GM12878 (cell line): Measurements from ENCODE around the gene MXD4. TPM values are rescaled to one million over a fixed set of nuclear protein-coding genes. Genes with fewer than 3 reads are reported as not detected.

Experiments
- BCLAF1 ChIP-seq: fragments of 450-650 bp; IDR thresholded peaks from 2 replicates; pipeline ENCODE4 v1.6.1; 2017; ENCODE audit warnings: antibody characterized with exemption, mild to moderate bottlenecking, moderate library complexity
- EGR1 ChIP-seq, 2 experiments: IDR thresholded peaks; 1 replicate in 1 of 2; 2 replicates in 1 of 2; pipeline ENCODE4 v1.6.1; 2011 to 2012; ENCODE audit warnings: low read depth in 2 of 2, low read length in 2 of 2, borderline replicate concordance in 1 of 2, mild to moderate bottlenecking in 1 of 2, moderate library complexity in 1 of 2
- HCFC1 ChIP-seq: fragments of 150-350 bp; IDR thresholded peaks from 2 replicates; pipeline ENCODE4 v1.6.1; 2014; ENCODE audit warnings: low read length
- HSF1 ChIP-seq: fragments of 150-350 bp; IDR thresholded peaks from 2 replicates; pipeline ENCODE4 v1.6.1; 2014; ENCODE audit warnings: mild to moderate bottlenecking, low read depth, low read length
- IRF3 ChIP-seq: fragments of 450-650 bp; IDR thresholded peaks from 2 replicates; pipeline ENCODE4 v1.6.1; 2014; ENCODE audit warnings: mild to moderate bottlenecking
- JUND ChIP-seq: IDR thresholded peaks from 2 replicates; pipeline ENCODE4 v1.6.1; 2012; ENCODE audit warnings: low read depth, mild to moderate bottlenecking, low read length, improper control_type of control experiment, moderate library complexity
- KAT2A ChIP-seq: conservative IDR thresholded peaks from 2 replicates; pipeline ENCODE4 v1.6.1; 2011; ENCODE audit warnings: low read depth, low read length; ENCODE audit not compliant: control insufficient read depth
- KDM1A ChIP-seq: fragments of 200-600 bp; sonication (generic); IDR thresholded peaks from 2 replicates; pipeline ENCODE4 v1.6.1; 2016; ENCODE audit warnings: borderline replicate concordance
- LARP7 ChIP-seq: fragments of 450-650 bp; IDR thresholded peaks from 2 replicates; pipeline ENCODE4 v1.6.1; 2017; ENCODE audit warnings: mild to moderate bottlenecking
- MYB ChIP-seq: fragments of 150-350 bp; IDR thresholded peaks from 2 replicates; pipeline ENCODE4 v1.6.1; 2014; ENCODE audit warnings: mild to moderate bottlenecking, low read depth, low read length, borderline replicate concordance
- NR2C2 ChIP-seq: IDR thresholded peaks from 2 replicates; pipeline ENCODE4 v1.6.1; 2011; ENCODE audit warnings: borderline replicate concordance, low read depth; ENCODE audit not compliant: control insufficient read depth, insufficient read length
- POLR2AphosphoS2 ChIP-seq: IDR thresholded peaks from 2 replicates; pipeline ENCODE4 v1.6.1; 2011; ENCODE audit warnings: low read depth, mild to moderate bottlenecking, low read length, improper control_type of control experiment, moderate library complexity
- RB1 ChIP-seq: fragments of 450-650 bp; formaldehyde crosslinking; IDR thresholded peaks from 2 replicates; pipeline ENCODE4 v1.6.1; 2017; ENCODE audit warnings: mild to moderate bottlenecking, borderline replicate concordance
- RBBP5 ChIP-seq: fragments of 200-600 bp; sonication (generic); conservative IDR thresholded peaks from 2 replicates; pipeline ENCODE4 v1.6.1; 2016
- RFX5 ChIP-seq: IDR thresholded peaks from 2 replicates; pipeline ENCODE4 v1.6.1; 2011; ENCODE audit warnings: low read depth, low read length, improper control_type of control experiment
- SKIL ChIP-seq: fragments of 450-650 bp; IDR thresholded peaks from 2 replicates; pipeline ENCODE4 v1.6.1; 2017; ENCODE audit warnings: mild to moderate bottlenecking, low read depth, inconsistent platforms; ENCODE audit not compliant: poor library complexity, severe bottlenecking
- SMC3 ChIP-seq: IDR thresholded peaks from 2 replicates; pipeline ENCODE4 v1.6.1; 2011; ENCODE audit warnings: low read length, improper control_type of control experiment, borderline replicate concordance
- SP1 ChIP-seq: IDR thresholded peaks from one replicate; pipeline ENCODE4 v1.6.1; 2011; ENCODE audit warnings: low read depth, low read length
- USF1 ChIP-seq: IDR thresholded peaks from 2 replicates; pipeline ENCODE4 v1.6.1; 2011; ENCODE audit warnings: borderline replicate concordance, low read depth, mild to moderate bottlenecking, moderate library complexity, mixed read lengths, low read length; ENCODE audit not compliant: insufficient read depth; ENCODE audit errors: extremely low read length
- ZZZ3 ChIP-seq: IDR thresholded peaks from 2 replicates; pipeline ENCODE4 v1.6.1; 2011; ENCODE audit warnings: low read depth; ENCODE audit not compliant: control insufficient read depth, insufficient read length
- polyA plus RNA-seq, 11 experiments: library from polyadenylated mRNA; depleted of rRNA in 4 of 11; unstranded in 6 of 11; stranded (reverse) in 5 of 11; fragments of >200 nt; fragmentation: Nextera tagmentation in 4 of 11; fragmentation: Illumina TruSeq in 1 of 11; extraction: Ambion mirVana in 4 of 11; extraction: Trizol in 1 of 11; gene quantifications; 1 replicate in 1 of 11; 2 replicates in 10 of 11; pipeline versions ENCODE4 v1.2.1 to v1.2.3, GENCODE V29; 2011 to 2016; ENCODE audit warnings: inconsistent platforms in 2 of 11, missing spikeins in 2 of 11, low read depth in 1 of 11
- total RNA-seq, 4 experiments: library from RNA; depleted of rRNA in 3 of 4; stranded (reverse); fragments of >200 nt in 3 of 4; fragmentation: Illumina TruSeq in 1 of 4; extraction: Trizol in 1 of 4; gene quantifications; 2 replicates each; pipeline versions ENCODE4 v1.2.1 to v1.2.3, GENCODE V29; 2013 to 2021

MXD4 gene
- total and polyA plus RNA-seq, 10 of the 15 experiments (the other 5 are each of a cell fraction or from before 2014, with no cell fraction given): 0.21 to 25.6 (median 5.2) TPM

GRCh38 chr4:2262145-2262943 is 435 bp upstream of the MXD4 start (continued):
- TF ChIP-seq ZZZ3 (no peak), KAT2A (no peak), LARP7 (peak; percentile 79), EGR1 (IDR thresholded peaks at IDR 0.05; ENCODE audit: borderline replicate concordance in 1 of 2, low read depth in 2 of 2, low read length in 2 of 2) (no peak), HCFC1 (0 out of 2 replicates have a peak, but pooled peaks have one; percentile 11), KDM1A (no peak), RBBP5 (no peak), BCLAF1 (no peak), MYB (no peak), SMC3 (no peak), RB1 (peak; percentile 34; the same call in 1 of the 2 replicates), SP1 (peak; percentile 89), RFX5 (peak; percentile 98), USF1 (peak; percentile 46), NR2C2 (no peak), IRF3 (peak; percentile 94), SKIL (no peak), HSF1 (no peak), JUND (no peak), POLR2AphosphoS2 (peak; percentile 82; the same call in 1 of the 2 replicates)
